Activated CD4-positive, CD25-positive, alpha-beta regulatory T cell treated with anti-CD3 and anti-CD28 coated beads, Interleukin-2, amount 50 U/mL, for 72 hours (primary cell): Measurements from ENCODE around the gene IFIT1B.
"Not testable (repeated sequence)": the region's sequence is repeated elsewhere in the genome, so short reads cannot be mapped to it uniquely, and the experiment has no call there.

Source experiments
- DNase-seq: peaks from one replicate; pipeline ENCODE4 v3.0.0; 2021

The IFIT1B gene, protein sequence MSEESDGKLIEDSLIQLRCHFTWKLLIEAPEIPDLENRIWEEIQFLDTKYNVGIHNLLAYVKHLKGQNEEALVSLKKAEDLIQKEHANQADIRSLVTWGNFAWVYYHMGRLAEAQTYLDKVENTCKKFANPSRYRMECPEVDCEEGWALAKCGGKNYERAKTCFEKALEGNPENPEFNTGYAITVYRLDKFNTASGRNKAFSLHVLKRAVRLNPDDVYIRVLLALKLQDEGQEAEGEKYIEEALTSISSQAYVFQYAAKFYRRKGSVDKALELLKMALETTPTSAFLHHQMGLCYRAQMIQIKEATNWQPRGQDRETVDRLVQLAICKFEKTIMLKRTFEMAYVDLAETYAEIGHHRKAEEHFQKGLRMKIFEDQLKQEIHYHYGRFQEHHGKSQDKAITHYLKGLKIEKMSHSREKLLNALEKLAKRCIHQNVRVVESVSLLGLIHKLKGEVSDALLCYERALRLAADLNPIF

DNA sequence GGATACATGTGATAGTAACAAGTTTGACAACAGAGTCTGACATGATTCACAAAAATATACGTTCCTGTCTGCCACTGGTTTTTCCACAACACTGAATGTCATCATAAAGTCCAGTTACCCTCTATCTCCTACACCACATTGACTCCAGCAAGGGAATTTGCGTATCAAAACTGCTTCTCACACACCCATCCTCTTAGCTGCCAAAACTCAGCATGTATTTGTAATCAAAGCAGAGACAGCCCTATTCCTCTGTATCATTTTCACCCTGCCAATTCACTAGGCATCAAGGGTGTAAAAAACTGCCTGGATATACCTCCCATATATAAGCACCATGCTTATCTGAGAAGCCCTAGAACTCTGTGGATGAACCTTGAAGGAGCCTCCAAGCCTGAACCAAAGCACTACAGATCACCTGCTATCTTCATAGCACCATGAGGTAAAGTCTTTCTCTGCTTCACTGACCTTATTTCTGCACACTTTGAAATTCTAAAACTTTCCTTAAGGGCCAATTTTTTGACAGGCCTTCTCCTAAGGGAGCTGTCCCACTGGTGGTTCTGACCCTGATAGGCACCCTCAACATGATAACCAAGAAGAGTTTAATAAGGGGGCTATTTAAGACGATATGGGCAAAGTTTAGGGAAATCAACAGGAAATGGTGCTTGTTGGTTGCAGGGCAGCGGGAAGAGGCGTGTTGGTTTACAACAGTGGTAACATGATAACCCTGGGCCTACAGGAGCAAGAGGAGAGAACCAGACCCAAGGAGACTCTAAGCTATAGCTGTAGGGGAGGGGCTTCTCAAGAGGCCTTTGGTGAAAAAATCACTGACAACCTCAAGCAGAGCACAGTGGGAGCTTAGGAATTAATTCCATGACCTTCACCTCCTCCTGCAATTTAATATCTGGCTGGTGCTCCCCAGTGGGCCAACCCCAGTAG is at the start of gene IFIT1B:
TSS of gene IFIT1B (plus strand) at position 352 of the 933 bp plus-strand sequence. CDS start at position 432, 80 bp downstream.
- no peak for DNase-seq

DNA sequence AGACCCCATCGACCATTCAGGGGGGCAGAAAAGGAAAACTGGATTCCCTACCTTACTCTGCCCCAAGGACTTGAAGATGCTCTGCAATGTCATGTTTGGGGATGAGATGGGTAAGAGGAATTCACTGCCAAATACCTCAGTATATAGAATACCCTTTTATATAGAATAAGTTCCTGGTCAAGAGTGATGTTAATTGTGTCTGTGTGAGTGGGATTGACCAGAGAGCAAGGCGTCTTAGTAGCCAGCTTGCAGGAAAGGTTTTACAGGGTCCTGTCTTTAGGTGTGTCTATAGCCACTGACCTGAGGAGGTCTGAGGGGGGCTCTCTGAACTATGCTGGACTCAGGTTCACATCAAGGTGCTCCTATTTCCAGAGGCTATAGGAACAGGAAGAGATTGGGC is 48.7 kb upstream of the IFIT1B start:
- DNase-seq: no peak

DNA sequence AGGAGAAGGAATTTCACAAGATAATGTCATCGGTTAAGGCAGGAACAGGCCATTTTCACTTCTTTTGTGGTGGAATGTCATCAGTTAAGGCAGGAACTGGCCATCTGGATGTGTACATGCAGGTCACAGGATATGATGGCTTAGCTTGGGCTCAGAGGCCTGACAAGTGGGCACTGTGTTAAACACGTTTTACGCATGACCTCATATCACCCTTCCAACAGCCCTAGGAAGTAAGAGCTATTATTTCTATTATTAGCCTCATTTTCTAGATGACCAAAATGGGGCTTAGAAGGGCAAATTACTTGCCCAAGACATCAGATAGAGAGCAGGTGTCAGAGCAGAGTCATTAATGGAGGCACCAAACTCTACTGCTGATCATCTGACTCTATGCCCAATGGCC is 47.8 kb upstream of the IFIT1B start:
- DNase-seq: not testable (repeated sequence)

DNA sequence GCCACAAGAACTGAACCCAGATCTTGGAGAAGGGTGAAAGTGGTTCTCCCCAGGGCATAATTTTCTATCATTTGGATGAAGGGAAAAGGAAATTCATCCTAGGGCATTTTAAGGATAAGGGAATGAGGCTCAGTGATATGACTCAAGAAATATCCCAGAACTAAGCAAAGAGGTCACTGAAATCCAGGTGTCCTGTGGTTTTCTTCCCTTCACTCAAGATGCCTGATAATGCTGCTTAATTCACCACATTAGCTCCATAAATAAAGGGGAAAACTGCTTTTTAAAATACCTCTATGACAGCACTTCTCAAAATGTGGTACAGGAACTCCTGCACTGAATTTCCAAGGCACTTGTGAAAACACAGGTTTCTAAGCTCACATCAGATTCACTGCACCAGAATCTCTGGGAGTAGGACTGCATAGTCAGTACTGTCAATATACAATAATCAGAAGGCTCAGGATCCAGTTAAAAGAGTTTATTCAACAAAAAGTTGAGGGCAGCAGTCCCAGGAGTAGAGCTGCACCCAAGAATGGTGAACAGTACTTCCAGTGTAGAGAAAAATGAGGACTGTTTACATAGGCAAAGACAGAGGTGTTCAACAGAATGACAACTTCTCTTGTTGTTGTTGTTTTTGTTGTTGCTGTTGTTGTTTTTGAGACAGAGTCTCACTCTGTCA is 47.2 kb upstream of the IFIT1B start:
- no peak for DNase-seq

DNA sequence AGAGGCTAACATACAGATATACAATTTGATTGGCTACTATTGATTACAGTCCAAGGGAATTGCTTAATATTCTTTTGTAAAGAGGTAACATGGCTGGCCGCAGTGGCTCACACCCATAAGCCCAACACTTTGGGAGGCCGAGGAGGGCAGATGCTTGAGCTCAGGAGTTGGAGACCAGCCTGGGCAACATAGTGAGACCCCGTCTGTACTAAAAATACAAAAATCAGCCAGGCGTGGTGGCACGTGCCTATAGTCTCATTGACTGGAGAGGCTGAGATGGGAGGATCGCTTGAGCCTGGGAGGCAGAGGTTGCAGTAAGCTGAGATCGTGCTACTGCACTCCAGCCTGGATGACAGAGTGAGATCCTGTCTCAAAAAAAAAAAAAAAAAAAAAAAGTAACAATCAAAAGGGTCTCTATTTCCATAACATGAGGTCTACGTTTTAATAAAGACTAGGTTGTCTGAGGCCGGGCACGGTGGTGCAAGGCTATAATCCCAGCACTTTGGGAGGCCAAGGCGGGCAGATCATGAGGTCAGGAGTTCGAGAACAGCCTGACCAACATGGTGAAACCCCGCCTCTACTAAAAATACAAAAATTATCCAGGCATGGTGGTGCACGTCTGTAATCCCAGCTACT is 46.3 kb upstream of the IFIT1B start:
- not testable (repeated sequence) for DNase-seq

DNA sequence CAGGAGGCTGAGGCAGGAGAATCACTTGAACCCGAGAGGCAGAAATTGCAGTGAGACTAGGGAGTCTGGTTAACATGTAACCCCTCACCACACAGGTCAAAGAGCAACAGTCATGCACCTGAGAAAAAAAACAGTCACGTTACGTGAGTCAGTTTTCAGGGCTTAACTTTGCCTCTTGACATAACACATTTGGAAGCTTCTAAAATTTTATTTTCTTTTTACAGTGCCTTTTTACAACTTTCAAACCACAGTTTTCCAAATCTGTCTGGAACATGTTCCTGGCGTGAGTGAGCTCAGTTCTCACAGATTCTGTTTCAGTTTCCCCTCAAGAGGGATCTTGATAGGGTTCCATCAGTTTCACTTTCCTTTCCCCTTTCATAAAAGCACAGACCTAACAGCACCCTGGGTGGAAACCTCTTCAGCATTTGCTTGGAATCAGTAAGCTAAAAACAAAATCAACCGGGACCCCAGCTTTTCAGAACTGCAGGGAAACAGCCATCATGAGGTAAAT is 45.7 kb upstream of the IFIT1B start:
- DNase-seq: no peak

DNA sequence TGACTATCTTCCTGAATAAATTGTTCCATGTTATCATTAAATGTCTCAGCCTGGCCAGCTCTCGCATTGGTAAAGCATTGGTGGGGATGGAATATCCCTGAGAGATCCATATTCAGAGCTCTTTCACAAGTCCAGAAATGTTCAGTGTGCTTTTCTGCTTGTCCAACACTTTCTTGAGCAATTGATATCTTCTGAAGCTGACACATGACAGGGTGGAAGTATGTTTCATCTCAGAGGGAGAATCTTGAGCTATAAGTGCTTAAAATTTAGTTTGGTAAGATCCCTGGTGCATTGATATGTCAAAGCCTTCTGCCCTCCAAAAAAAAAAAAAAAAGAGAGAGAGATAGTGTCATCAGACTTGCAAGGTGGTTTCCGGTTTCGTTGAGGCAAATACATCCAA is 42.6 kb upstream of the IFIT1B start:
- DNase-seq: no peak

DNA sequence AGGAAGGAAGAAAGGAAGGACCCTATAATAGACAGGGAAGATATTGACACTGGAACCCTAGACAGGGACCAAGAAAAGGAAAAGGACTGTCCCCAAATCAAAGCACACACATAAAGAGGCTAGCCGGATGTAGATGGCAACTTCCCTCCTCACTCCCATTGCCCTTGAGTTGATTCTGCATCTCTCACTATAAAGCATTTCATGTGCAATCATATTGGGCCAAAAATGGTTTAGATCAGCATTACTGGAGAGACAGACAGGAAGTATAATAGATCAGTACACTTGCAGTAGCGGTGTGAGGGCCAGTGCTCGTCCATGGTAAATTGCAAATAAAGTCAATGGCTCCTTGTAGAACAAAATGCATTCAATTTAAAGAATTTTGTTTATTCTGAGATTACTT is 41.6 kb upstream of the IFIT1B start:
- DNase-seq: no peak

DNA sequence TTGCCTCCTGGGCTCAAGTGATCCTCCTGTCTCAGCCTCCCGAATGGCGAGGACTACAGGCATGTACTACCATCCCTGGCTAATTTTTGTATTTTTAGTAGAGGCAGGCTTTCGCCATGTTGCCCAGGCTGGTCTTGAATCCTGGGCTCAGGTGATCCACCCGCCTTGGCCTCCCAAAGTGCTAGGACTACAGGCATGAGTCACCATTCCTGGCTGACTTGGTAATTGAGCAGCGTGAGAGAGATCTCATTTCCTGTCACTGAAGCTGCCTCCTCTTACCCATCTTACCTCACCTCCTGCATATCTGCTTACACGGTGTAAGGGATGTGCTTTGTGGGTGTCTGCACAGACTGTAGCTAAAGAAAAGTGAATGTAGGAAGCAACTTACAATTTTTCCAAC is 40.4 kb upstream of the IFIT1B start:
- DNase-seq: no peak

DNA sequence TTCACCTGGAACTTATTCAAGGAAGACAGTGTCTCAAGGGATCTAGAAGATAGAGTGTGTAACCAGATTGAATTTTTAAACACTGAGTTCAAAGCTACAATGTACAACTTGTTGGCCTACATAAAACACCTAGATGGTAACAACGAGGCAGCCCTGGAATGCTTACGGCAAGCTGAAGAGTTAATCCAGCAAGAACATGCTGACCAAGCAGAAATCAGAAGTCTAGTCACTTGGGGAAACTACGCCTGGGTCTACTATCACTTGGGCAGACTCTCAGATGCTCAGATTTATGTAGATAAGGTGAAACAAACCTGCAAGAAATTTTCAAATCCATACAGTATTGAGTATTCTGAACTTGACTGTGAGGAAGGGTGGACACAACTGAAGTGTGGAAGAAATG is 39.1 kb upstream of the IFIT1B start:
- no peak for DNase-seq

DNA sequence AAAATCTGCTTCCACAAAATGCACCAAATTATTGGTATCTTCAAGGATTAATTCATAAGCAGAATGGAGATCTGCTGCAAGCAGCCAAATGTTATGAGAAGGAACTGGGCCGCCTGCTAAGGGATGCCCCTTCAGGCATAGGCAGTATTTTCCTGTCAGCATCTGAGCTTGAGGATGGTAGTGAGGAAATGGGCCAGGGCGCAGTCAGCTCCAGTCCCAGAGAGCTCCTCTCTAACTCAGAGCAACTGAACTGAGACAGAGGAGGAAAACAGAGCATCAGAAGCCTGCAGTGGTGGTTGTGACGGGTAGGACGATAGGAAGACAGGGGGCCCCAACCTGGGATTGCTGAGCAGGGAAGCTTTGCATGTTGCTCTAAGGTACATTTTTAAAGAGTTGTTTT is 38.0 kb upstream of the IFIT1B start:
- DNase-seq: no peak

DNA sequence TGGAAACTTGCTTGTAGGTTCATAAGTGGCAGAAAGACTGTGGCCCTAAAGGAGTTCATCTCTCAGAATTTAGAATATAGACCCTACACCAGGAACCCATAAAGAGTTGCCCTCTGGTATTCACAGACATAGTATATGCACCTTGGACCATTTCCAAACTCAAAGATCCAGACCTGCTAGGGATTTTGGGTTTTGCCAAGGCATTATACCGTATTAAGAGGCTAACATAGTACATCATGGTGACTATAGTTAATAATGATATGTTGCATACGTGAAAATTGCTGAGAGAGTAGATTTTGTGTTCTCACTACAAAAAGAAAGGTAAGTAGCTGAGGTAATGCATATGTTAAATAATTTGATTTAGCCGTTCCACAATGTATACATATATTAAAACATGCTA is 36.2 kb upstream of the IFIT1B start:
- DNase-seq: no peak

DNA sequence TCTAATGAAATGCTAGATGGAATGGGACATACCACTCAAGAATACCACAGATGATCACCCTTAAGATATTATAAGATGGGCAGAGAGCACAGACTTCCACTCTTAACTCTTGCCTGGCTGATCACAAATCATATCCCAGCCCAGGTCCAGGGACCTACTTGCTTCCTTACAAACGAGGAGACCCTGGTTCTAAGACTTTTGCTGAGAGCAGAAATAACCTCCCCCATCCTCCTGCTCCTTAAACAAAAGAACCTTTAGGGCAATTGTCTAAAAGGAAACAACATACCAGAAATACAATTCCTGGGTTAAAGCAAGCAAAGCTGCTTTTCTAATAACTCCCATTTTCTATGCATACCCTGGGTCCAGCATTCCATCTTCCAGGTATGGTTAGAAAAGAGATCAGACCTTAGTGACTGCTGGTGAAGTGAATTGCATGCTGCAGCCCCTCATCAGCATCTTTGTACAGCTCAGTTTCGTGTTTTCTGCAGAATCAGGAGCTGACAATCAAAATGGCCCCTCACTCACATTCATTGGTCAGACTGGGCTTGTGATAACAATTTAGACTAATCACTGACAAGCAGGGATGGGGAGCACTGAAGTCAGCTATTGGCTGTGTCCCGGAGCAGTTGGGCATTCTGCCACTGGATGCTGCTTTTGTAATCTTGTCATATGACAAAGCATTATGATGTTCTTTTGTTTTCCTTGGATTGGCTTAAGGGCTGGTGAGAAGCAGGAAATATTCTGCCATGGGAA is 35.5 kb upstream of the IFIT1B start:
- no peak for DNase-seq

DNA sequence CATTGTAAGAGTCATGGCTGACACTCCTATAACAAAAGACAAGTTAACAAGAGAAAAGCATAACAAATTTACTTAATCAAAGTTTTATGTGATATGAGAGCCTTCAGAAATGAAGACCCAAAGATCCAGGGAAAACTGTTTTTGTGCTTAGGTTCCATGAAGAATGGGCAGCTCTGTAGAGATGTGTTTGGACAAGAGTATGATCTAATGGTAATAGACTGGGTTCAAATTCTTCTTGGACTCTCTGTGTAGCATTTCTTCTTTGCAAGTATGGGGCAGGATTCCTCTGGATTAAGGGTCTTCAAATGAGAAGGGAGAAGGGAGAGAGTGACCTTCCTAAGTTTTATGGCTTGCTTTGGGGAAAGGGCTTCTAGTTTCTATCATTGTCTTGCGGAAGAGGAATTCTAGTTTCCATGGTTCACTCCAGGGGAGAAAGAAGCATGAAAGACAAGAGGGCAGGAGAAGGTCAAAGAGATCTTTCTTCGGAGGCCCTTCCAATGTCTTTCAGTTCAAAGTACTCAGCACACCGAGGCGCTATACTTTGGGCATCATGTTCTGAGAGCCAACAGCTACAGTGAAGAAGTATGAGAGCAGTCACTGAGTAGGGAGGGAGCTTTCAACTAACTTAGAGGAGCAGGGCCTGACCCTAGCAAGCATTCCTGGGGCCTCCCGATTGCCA is 34.6 kb upstream of the IFIT1B start:
- DNase-seq: no peak

DNA sequence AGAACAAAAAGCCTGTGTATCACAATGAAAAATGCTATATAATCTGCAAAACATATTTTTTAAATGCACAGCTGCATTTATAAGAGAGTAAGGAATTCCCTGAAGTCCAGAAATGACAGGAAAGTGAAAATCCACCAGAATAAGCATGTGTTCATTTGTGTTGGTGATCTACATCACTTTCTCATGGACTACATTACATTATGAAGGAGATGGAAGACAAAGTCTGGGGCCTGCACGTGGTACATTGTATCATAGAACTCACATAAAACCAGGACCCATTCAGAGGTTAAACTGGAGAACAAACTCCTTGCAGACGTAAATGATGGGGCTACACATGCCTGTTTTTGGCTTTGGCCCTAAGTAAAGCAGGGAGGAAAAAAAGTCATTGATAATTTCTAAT is 33.7 kb upstream of the IFIT1B start:
- no peak for DNase-seq

DNA sequence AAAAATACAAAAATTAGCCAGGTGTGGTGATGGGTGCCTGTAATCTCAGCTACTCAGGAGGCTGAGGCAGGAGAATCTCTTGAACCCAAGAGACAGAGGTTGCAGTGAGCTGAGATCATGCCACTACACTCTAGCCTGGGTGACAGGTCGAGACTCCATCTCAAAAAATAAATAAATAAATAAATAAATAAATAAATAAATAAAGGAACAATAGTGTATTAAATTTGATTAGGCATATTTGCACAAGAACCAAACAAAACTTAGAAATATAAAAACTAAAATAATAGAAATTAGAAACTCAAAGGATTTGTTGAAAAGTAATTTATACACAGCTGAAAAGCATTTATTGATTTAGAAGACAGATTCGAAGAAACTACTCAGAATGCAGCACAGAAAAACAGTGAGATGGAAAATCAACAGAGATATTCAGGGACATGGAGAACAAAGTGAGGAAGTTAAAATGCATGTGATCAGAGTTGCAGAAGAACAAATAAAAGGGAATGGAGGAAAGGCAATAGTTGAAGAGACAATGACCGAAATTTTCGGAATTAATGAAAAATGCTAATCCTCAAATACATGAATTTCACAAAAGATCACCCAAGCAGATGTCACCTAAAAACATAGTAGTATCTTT is 32.4 kb upstream of the IFIT1B start:
- no peak for DNase-seq

DNA sequence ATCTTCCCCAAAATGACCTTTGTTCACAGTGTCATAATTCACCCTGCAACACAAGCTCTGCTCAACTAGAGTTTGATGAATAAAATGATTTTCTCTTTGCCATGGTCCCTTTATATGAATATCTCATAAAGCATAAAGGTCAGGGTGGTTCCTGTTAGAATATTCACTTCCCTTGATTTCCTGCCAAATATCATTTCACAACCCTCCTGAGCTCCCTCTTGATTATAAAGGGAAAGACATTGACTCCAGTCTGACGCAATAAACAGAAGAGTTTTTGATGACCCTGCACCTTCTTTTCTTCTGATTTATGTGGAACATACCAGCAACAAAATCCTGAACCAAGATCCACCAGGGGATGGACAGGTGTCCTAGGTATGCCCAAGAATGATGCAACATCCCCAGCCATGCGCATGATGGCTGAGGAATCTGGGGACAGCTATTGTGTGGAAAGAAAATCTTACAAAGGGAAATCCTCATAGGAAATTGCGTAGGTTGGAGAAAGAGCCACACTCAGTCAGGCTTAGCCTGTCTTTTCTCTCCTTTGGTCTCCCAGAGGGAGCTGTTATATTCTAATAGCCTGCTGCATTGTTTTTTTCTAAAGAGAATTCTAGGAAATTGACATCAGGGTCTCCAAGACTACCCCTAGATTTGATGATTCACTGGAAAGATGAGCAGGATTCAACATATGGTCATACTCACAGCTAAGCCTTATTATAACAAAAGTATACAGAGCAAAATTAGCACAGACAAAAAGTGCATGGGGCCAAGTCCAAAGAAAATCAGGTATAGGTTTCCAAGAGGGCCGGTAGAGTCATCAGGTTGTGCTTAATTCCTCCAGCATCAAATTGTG is 31.2 kb upstream of the IFIT1B start:
- no peak for DNase-seq

DNA sequence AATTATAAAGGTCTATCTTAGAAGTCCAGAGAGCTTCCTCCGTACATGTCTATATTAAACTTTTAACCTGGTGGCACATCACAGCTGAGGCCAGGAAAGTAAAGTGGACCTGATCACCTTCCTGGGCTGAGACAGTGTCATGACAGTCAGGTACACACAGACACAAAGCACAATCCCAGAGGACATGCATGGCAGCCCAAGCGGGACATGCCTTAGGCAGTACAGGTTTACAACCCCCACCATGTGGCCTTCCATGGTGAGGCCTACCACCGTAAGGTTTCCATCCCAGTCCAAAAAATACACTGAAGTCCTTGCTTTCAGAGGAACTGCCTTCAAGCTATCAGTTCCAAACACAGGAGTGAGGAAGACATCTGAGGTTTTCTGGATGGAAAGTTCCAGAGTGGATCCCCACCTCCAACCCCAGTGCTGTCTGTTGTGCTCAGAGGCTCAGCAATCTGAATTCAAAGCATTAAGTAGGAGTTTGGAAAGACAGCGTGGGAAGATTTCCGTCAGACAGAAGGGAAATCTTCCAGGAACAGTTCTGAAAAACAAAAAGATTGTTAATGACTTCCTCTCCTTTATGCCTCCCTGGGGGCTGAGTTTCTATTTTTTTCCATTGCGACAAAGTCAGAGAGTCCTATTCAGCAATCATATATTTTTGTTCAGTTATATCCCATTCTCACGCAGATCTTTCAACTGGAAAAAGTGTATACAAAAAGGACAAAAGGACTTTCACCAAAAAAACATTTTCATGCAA is 30.0 kb upstream of the IFIT1B start:
- DNase-seq: no peak

DNA sequence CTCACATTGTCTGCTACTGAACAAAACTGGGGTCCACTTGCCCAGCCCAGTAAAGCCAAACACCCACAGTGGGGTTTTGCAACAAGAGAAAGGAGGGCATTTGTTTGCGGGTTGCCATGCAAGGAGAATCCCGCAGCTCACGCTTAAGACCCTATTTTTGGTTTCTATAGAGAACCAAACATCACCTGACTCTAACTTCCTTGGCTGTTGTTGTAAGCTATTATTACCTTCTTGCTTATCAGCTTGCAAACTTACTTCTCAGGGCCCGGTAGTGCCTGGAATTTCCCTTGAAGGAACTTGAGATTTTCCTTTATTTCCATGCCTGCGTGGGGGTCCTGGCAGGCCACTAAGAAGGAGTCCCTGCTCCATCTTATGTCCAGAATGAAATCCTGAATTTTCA is 29.4 kb upstream of the IFIT1B start:
- DNase-seq: no peak
